OCI-LY1 (cell line): ENCODE data around the gene OGFR.

Experiments used
- EZH2 ChIP-seq: fragments of 200-600 bp; sonication (generic), shearing (Covaris generic); IDR thresholded peaks from 2 replicates; pipeline ENCODE4 v1.8.0; 2017; ENCODE audit warnings: borderline replicate concordance, mixed run types, mild to moderate bottlenecking, antibody characterized with exemption, low read length, moderate library complexity, mixed read lengths
- TF ChIP-seq, protein P1 (sequence below): fragments of 200-600 bp; sonication (generic), shearing (Covaris generic); IDR thresholded peaks from 2 replicates; pipeline ENCODE4 v1.5.1; 2017; ENCODE audit warnings: mild to moderate bottlenecking, antibody characterized with exemption, low read length, moderate library complexity, mixed read lengths

DNA sequence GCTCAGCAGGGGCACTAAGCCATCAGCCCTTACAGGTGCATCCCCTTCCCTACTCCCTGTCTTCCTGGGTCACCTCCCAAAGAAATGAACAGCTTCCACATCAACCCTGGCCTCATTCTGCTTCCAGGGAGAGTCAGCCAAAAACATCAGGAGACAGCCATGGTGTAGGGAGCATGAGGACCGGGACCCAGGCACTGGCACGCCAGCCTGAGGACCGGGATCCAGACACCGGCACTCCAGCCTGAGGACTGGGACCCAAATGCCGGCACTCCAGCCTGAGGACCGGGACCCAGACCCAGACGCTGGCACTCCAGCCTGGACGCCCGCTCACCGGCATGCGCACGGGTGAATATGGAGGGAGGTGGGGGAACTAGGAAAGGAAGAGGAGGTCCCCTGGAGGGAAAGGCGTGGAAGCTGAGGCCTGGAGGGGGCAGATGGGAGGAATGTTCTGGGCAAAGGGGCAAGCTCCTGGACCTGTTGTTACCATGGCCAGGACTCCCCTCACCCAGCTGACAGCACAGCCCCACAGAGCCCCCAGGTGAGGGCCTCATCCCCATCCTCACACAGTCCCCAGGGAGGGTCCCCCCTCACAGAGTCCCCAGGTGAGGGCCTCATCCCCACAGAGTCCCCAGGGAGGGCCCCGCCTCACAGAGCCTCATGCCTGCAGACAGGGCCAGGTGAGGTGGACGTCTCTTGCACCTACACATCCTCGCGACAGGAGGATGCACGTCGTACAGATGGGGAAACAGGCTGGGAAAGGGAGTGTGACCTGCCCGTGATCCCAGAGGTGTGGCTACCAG, 34.3 kb upstream of the OGFR start:
- TF ChIP-seq, protein P1, sequence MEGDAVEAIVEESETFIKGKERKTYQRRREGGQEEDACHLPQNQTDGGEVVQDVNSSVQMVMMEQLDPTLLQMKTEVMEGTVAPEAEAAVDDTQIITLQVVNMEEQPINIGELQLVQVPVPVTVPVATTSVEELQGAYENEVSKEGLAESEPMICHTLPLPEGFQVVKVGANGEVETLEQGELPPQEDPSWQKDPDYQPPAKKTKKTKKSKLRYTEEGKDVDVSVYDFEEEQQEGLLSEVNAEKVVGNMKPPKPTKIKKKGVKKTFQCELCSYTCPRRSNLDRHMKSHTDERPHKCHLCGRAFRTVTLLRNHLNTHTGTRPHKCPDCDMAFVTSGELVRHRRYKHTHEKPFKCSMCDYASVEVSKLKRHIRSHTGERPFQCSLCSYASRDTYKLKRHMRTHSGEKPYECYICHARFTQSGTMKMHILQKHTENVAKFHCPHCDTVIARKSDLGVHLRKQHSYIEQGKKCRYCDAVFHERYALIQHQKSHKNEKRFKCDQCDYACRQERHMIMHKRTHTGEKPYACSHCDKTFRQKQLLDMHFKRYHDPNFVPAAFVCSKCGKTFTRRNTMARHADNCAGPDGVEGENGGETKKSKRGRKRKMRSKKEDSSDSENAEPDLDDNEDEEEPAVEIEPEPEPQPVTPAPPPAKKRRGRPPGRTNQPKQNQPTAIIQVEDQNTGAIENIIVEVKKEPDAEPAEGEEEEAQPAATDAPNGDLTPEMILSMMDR = no peak
- TF ChIP-seq EZH2 = no peak
